Stomach smooth muscle (tissue), 2 donors: Measurements from ENCODE around the gene ZNF438.
"Not testable (repeated sequence)": the region's sequence is repeated elsewhere in the genome, so short reads cannot be mapped to it uniquely, and the experiment has no call there.

Experiments
- H3K27ac ChIP-seq: one replicate; pipeline ENCODE4 v1.7.0; 2013; ENCODE audit warnings: mild to moderate bottlenecking, low read length, inconsistent platforms
- H3K27me3 ChIP-seq, 2 donors: one replicate each; pipeline ENCODE4 v1.7.0; 2013; ENCODE audit warnings: low read length in 2 of 2; ENCODE audit not compliant: insufficient read depth in 2 of 2, control insufficient read depth in 1 of 2
- H3K36me3 ChIP-seq, 2 donors: one replicate each; pipeline ENCODE4 v1.7.0; 2013; ENCODE audit warnings: low read length in 2 of 2; ENCODE audit not compliant: control insufficient read depth in 2 of 2, insufficient read depth in 2 of 2
- H3K4me1 ChIP-seq: one replicate; pipeline ENCODE4 v1.7.0; 2013; ENCODE audit warnings: low read length; ENCODE audit not compliant: control insufficient read depth, insufficient read depth
- H3K4me3 ChIP-seq, 2 donors: one replicate each; pipeline ENCODE4 v1.7.0; 2013; ENCODE audit warnings: low read length in 2 of 2
- H3K9ac ChIP-seq, 2 donors: one replicate each; pipeline ENCODE4 v1.7.0; 2013; ENCODE audit warnings: low read length in 2 of 2, mild to moderate bottlenecking in 1 of 2
- H3K9me3 ChIP-seq, 2 donors: one replicate each; pipeline ENCODE4 v1.7.0; 2013; ENCODE audit warnings: low read length in 2 of 2; ENCODE audit not compliant: control insufficient read depth in 2 of 2
- donor health status: healthy.
- donor health status: Pancreatic carcinoma.

Gene ZNF438

DNA sequence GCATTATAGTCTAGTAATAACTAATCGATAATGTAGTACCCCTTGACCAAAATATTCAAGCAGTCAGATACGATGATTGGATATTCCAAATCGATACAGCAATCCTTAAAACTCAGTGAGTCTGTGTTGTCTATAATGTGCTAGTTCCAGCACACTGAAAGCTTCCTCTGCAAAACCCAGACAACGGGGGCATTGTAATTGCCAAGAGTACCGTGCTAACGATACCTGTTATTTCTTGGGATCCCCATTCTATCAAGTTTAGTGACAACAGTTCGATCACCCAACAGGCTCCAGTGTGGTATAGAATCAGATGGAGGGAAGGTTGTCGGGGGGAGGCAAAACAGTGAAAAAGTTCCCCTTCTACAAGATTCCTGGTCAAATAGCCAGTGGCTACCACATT lies 865 bp downstream of the ZNF438 start:
- H3K36me3 ChIP-seq = no peaks in the 10 kb centered on the region
- H3K9ac ChIP-seq = peak overlapping the region; percentile 97
- peak overlapping the region; percentile 82 to 89 for H3K4me3 ChIP-seq
- H3K27me3 ChIP-seq = no peaks in the 10 kb centered on the region
- peaks cover 27% of the 10 kb centered on the region for H3K4me1 ChIP-seq
- H3K9me3 ChIP-seq = no peaks in the 10 kb centered on the region
- H3K27ac ChIP-seq = peak overlapping the region; percentile 99

DNA sequence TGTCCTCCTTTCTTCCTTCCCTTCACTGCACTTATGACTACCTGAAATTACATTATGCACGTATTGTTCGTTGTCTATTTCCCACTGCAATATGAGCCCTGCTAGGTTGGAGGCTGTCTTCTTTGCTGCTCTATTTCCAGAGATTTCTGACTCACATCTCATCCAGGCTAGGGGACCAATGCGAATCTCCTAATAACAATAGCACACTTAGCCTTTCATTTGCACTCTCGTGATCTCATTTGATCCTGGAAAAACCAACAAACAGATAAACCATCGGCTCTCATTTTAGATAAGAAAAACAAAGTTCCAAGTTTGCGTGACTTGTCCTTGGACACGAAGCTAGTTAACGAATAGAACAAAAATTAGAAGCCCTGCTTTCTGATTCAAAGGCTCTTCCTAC lies 1.4 kb downstream of the ZNF438 start:
- no peaks in the 10 kb centered on the region for H3K27me3 ChIP-seq
- H3K4me3 ChIP-seq = peak overlapping the region in 1 of 2 donors; percentile 16
- no peaks in the 10 kb centered on the region for H3K9me3 ChIP-seq
- H3K36me3 ChIP-seq = no peaks in the 10 kb centered on the region
- peak overlapping the region in 1 of 2 donors; percentile 97 for H3K9ac ChIP-seq
- H3K27ac ChIP-seq = peak overlapping the region; percentile 99
- peaks cover 27% of the 10 kb centered on the region for H3K4me1 ChIP-seq

DNA sequence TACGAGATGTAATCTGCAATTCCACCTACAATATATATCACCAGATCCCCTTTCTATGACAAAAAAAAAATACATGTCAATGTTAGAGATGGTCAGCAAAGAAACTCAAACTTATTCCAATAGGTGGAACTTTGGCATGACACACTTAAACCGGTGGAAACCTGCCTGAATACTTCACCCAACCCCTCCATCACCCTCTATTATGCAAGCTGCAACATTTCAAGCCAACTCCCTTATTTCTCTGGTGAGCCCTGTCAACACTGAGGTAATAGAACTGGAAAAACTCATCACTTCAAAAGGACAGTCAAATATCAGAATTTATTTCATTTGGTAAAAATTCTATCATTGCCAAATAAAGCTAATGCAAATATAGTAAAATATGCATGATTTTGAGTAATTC lies 3.6 kb downstream of the ZNF438 start:
- Histone ChIP-seq H3K27ac (no peak overlapping the region), H3K4me3 (no peak overlapping the region), H3K4me1 (peaks cover 27% of the 10 kb centered on the region)

DNA sequence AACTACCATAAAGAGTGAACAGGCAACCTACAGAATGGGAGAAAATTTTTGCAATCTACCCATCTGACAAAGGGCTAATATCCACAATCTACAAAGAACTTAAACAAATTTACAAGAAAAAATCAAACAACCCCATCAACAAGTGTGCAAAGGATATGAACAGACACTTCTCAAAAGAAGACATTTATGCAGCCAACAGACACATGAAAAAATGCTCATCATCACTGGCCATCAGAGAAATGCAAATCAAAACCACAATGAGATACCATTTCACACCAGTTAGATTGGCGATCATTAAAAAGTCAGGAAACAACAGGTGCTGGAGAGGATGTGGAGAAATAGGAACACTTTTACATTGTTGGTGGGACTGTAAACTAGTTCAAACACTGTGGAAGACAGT lies 5.4 kb downstream of the ZNF438 start:
- H3K27ac ChIP-seq, H3K9ac ChIP-seq, H3K9me3 ChIP-seq, H3K36me3 ChIP-seq, H3K4me3 ChIP-seq, H3K27me3 ChIP-seq: not testable (repeated sequence)
- H3K4me1 ChIP-seq = peaks cover 18% of the 10 kb centered on the region

More for the DNA sequence above, 3.6 kb downstream of the ZNF438 start:
- Histone ChIP-seq H3K27me3 (no peaks in the 10 kb centered on the region), H3K9ac (no peak overlapping the region), H3K9me3 (no peaks in the 10 kb centered on the region), H3K36me3 (no peaks in the 10 kb centered on the region)

DNA sequence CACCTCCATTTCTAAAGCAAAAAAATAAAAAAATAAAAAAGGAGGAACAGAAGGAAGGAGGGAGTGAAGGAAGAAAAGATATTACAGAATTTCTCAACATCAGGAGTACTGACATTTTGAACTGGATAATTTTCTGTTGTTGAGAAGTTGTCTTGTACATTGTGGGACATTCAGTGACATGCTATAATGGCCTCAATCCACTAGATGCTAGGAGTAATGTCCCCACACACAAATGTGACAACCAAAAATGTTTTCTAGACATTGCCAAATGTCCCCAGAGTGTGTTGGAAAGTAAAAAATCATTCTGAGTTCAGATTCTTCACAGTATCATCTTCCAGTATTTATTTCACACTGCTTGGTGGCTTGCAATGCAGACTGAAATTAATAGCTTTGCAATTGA lies 6.5 kb downstream of the ZNF438 start:
- no peak overlapping the region for H3K27ac ChIP-seq

DNA sequence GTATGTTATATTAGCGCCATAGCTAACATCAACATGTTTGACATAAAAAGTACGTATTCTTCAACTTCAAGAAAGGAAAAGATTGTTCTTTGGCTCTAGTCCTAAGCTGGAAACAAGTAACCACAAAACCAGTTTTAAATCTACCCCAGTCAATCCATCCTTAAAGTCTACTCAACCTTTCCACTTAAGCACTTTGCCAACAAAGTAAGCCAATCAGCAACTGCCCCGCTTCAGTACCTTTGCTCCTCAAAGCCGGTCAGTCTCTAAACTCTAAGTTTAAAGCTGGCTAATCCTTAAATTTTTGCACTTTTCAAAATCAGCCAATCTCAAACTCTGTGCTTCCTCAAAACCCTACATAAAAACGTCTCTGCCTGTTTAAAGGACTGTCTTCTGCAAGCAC lies 8.1 kb downstream of the ZNF438 start:
- Histone ChIP-seq H3K9me3 (no peaks in the 10 kb centered on the region), H3K27ac (no peak overlapping the region), H3K4me3 (no peak overlapping the region), H3K27me3 (no peaks in the 10 kb centered on the region), H3K4me1 (no peaks in the 10 kb centered on the region), H3K36me3 (no peaks in the 10 kb centered on the region), H3K9ac (no peak overlapping the region)

More for the DNA sequence above, 6.5 kb downstream of the ZNF438 start:
- H3K9ac ChIP-seq = no peak overlapping the region
- H3K27me3 ChIP-seq = no peaks in the 10 kb centered on the region
- no peaks in the 10 kb centered on the region for H3K36me3 ChIP-seq
- no peak overlapping the region for H3K4me3 ChIP-seq
- no peaks in the 10 kb centered on the region for H3K9me3 ChIP-seq
- H3K4me1 ChIP-seq = peaks cover 7% of the 10 kb centered on the region

DNA sequence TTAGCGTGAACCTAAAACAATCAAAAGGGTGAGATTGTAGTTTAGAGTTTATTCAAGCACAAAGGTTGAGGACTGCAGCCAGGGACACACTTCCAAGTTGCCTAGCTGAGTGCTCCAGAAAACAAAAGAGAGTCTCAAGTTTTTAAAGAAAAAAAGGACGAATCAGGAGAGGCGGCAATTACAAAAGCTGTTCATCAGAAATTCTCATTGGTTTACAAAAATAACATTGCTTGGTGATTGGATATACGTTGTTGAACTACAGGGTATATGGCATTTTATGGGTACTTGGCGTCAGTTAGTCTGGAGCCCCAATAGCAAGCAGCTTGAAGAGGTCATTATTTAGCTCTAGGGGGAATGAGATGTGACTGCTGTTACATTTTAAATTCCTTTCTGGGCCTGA lies 11.5 kb downstream of the ZNF438 start:
- Histone ChIP-seq H3K4me3 (no peak overlapping the region), H3K9ac (no peak overlapping the region), H3K4me1 (peaks cover 9% of the 10 kb centered on the region), H3K9me3 (no peaks in the 10 kb centered on the region), H3K27ac (no peak overlapping the region), H3K36me3 (no peaks in the 10 kb centered on the region), H3K27me3 (no peaks in the 10 kb centered on the region)

DNA sequence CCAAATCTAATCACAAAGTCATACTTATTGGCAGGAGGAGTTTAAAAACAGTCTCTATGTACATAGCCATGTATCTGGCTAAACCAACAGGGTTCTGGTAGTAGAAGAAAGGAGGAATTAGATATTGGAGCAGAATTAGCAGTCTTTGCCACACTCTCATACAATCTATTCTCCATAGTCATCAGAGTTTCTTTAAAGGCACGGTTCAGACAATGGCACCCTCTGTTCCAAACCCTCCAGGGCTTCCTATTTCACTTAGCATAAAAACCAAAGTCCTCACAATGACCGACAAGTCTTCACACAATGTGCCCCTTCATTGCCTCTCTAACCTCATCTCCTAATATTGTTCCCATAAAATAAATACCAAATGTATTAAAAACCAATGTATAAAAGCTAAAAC lies 12.7 kb downstream of the ZNF438 start:
- H3K4me1 ChIP-seq = peaks cover 9% of the 10 kb centered on the region
- H3K27me3 ChIP-seq = no peaks in the 10 kb centered on the region
- no peaks in the 10 kb centered on the region for H3K36me3 ChIP-seq
- H3K27ac ChIP-seq = peak overlapping the region; percentile 46
- no peak overlapping the region for H3K4me3 ChIP-seq
- H3K9ac ChIP-seq = no peak overlapping the region
- no peaks in the 10 kb centered on the region for H3K9me3 ChIP-seq

DNA sequence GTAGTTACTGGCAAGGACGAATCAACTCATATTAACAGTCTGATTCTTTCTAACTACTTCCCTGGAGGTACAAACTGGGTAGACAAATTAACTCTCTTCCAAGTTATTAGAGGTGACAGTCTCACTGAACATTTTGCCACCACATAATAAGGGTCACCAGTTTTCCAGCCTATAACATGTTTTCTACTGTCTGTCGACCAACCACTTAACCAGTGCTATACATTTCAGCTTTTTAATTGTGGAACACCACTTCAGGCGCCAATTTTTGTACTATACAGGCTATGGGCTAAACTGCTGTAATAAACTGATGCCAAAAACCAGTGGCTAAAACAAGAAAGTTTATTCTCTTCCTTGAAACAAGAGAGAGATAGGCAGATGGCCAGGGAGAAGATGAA lies 13.3 kb downstream of the ZNF438 start:
- Histone ChIP-seq H3K4me1 (peaks cover 9% of the 10 kb centered on the region), H3K9me3 (no peaks in the 10 kb centered on the region), H3K27ac (peak overlapping the region; percentile 46), H3K36me3 (no peaks in the 10 kb centered on the region), H3K4me3 (no peak overlapping the region), H3K9ac (no peak overlapping the region), H3K27me3 (no peaks in the 10 kb centered on the region)

DNA sequence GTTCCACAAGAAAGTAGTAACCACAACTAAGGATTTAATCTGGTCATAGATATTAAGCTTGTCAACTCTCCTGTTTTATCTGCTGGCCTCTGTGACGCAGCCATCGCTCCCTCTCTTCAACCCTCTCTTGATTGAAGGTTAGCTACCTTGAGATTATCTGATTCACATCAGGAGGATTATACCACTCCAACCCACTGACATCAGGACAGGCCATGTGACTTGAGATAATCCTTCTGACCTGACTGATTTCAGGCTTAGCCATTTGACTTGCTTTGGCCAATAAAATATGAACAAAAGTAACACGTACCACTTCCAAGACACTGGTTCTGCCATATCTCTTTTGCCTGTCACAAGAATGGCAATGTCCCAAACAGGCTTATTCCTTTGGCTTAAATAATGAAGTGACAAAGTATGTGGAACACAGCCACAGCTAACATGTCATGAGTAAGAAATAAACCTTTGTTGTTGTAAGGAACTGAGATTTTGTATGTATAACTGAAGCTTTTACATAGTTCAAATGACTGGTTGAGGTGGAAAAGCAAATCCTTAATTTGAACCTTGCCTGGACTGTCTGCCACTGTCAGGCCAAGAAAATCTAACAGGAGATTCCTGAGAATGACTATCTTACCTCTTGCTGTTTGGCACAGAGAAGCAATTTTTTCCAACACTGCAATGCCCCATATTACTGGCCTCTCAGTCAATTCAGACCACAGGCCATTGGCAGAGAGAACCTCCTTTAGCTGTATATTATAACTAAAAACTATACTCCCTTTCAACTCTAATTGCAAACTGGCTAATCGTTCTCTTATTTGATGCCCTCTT lies 13.9 kb downstream of the ZNF438 start:
- no peaks in the 10 kb centered on the region for H3K27me3 ChIP-seq

DNA sequence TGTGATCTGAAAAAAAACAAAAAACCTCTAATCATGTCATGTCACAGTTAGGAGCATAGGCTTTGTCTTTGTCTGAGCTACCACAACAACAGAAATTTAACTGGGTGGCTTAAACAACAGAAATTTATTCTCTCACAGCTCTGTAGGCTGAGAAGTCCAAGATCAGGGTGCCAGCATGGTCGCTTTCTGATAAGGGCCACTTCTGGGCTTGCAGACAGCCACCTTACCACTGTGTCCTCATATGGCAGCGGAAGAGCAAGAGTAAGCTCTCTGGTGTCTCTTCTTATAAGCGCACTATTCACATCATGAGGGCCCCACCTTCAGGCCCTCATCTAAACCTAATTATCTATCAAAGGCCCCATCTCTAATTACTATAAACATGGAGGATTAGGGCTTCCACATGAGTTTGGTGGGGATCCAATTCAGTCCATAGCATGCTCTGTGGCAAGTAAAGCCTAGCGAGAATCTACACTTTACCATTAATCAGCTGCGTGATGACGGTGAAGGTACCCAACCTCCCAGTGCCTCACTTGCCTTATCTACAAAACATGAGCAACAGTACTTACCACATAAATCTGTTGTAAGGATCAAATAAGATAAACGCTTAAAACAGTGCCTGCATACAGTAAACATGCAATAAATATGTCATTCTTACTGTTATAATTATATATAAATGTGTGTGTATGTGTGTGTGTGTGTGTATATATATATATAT lies 17.3 kb downstream of the ZNF438 start:
- no peaks in the 10 kb centered on the region for H3K9me3 ChIP-seq
- H3K27me3 ChIP-seq = no peaks in the 10 kb centered on the region
- H3K9ac ChIP-seq = no peak overlapping the region
- H3K4me1 ChIP-seq = peaks cover 10% of the 10 kb centered on the region
- H3K36me3 ChIP-seq = no peaks in the 10 kb centered on the region
- no peak overlapping the region for H3K4me3 ChIP-seq
- no peak overlapping the region for H3K27ac ChIP-seq

More for the DNA sequence above, 13.9 kb downstream of the ZNF438 start:
- Histone ChIP-seq H3K36me3 (no peaks in the 10 kb centered on the region), H3K9ac (no peak overlapping the region), H3K9me3 (no peaks in the 10 kb centered on the region), H3K27ac (peak overlapping the region; percentile 46), H3K4me3 (no peak overlapping the region), H3K4me1 (peaks cover 9% of the 10 kb centered on the region)
